ENCODE results near the gene SEPTIN8.
A peak's percentile ranks its signal among the peaks of the same experiment; 100 is the strongest.

The SEPTIN8 gene

GRCh38 chr5:132779961-132780360 lies 2.9 kb upstream of the SEPTIN8 start:
- DNase-seq = no peak

- DNase-seq = no peak
These were observed 1.8 kb upstream of the SEPTIN8 start for GRCh38 chr5:132778856-132779255.

- no peak for DNase-seq
These were observed 1.1 kb upstream of the SEPTIN8 start for GRCh38 chr5:132778129-132778528.

- DNase-seq = no peak
These were observed 166 bp downstream of the SEPTIN8 start for GRCh38 chr5:132776938-132777208.

GRCh38 chr5:132776131-132776937 lies 705 bp downstream of the SEPTIN8 start:
- peak; percentile 62 for DNase-seq

GRCh38 chr5:132775476-132775961 lies 1.5 kb downstream of the SEPTIN8 start:
- DNase-seq = no peak

- no peak for DNase-seq
These were observed 2.1 kb downstream of the SEPTIN8 start for GRCh38 chr5:132774896-132775295.

- no peak for DNase-seq
These were observed 2.6 kb downstream of the SEPTIN8 start for GRCh38 chr5:132774406-132774805.

GRCh38 chr5:132773601-132774355 lies 3.3 kb downstream of the SEPTIN8 start:
- no peak for DNase-seq

GRCh38 chr5:132773114-132773513 lies 3.9 kb downstream of the SEPTIN8 start:
- no peak for DNase-seq

- DNase-seq = no peak
These were observed 4.6 kb downstream of the SEPTIN8 start for GRCh38 chr5:132772291-132773070.

- DNase-seq = no peak
These were observed 5.5 kb downstream of the SEPTIN8 start for GRCh38 chr5:132771503-132771998.

GRCh38 chr5:132770476-132771159 lies 6.4 kb downstream of the SEPTIN8 start:
- no peak for DNase-seq

- DNase-seq = no peak
These were observed 8.6 kb downstream of the SEPTIN8 start for GRCh38 chr5:132768485-132768868.

GRCh38 chr5:132767150-132767549 lies 9.9 kb downstream of the SEPTIN8 start:
- no peak for DNase-seq

- no peak for DNase-seq
These were observed 10.3 kb downstream of the SEPTIN8 start for GRCh38 chr5:132766806-132767055.

GRCh38 chr5:132766020-132766805 lies 10.8 kb downstream of the SEPTIN8 start:
- no peak for DNase-seq

- DNase-seq = no peak
These were observed 11.6 kb downstream of the SEPTIN8 start for GRCh38 chr5:132765311-132766019.

- DNase-seq = no peak
These were observed 12.3 kb downstream of the SEPTIN8 start for GRCh38 chr5:132764671-132765238.

GRCh38 chr5:132764051-132764450 lies 13.0 kb downstream of the SEPTIN8 start:
- no peak for DNase-seq

All from COR-L47 (cell line).